GM12878 (cell line): ENCODE measurements around the gene ADGRF4. TPM values are rescaled to one million over a fixed set of nuclear protein-coding genes. Genes with fewer than 3 reads are reported as not detected.

ENCODE experiments used
- ATAC-seq: fragments of 200-7000 bp; cut with Tn5 transposase; 3 replicates; pipeline ENCODE4 v1.9.1; 2020; ENCODE audit warnings: mild to moderate bottlenecking, moderate library complexity
- BruUV-seq: library from RNA; stranded (reverse); fragments of 400-500 nt; replicated peaks from 2 replicates; lab custom pipeline; 2021; lab: Mats Ljungman, UMichigan
- CTCF ChIA-PET: fragments of 300-600 bp; sonication (Branson Sonifier 250); formaldehyde crosslinking; extraction: SDS; loops from one replicate; lab custom pipeline; 2021; ENCODE audit warnings: inconsistent platforms; lab: Yijun Ruan, JAX
- POLR2A ChIA-PET: fragments of 350-600 bp; formaldehyde crosslinking; extraction: SDS; loops from one replicate; lab custom pipeline; 2021; ENCODE audit warnings: inconsistent platforms; lab: Charles Lee
- RAD21 ChIA-PET: fragments of 300-600 bp; sonication (Branson Sonifier 250); formaldehyde crosslinking; loops from one replicate; lab custom pipeline; 2023; ENCODE audit warnings: antibody characterized with exemption; ENCODE audit not compliant: unreplicated experiment; lab: Charles Lee
- SMC1A ChIA-PET: fragments of 300-600 bp; sonication (Branson Sonifier 250); formaldehyde crosslinking; loops from one replicate; lab custom pipeline; 2023; ENCODE audit not compliant: unreplicated experiment, uncharacterized antibody; lab: Charles Lee
- DNase-seq: peaks from one replicate; pipeline ENCODE4 v3.0.0-alpha.2; 2011; ENCODE audit warnings: low read depth, low spot score
- FAIRE-seq: peaks from 3 replicates; lab custom pipeline; 2011; peaks lifted over from hg19 to GRCh38; lab: Jason Lieb, UNC
- H2AFZ ChIP-seq: 2 replicates; pipeline ENCODE4 v1.6.0; 2011; ENCODE audit warnings: low read depth, low read length, control low read depth; ENCODE audit not compliant: control insufficient read depth
- H3K27ac ChIP-seq: 2 replicates; pipeline ENCODE4 v1.5.1; 2011; ENCODE audit warnings: control low read depth; ENCODE audit not compliant: control insufficient read depth, insufficient read depth
- H3K27me3 ChIP-seq, 2 experiments: replicated peaks in 1 of 2; 2 replicates each; pipeline versions ENCODE4 v1.6.0 to v1.6.1; 2011; ENCODE audit warnings: low read length in 1 of 2; ENCODE audit not compliant: control insufficient read depth in 2 of 2, insufficient read depth in 2 of 2
- H3K36me3 ChIP-seq, 2 experiments: 2 replicates each; pipeline ENCODE4 v1.5.1; 2011; ENCODE audit warnings: low read length in 1 of 2; ENCODE audit not compliant: control insufficient read depth in 2 of 2, insufficient read depth in 2 of 2
- H3K4me1 ChIP-seq: 2 replicates; pipeline ENCODE4 v1.6.1; 2011; ENCODE audit warnings: mild to moderate bottlenecking, low read length, moderate library complexity, mixed read lengths; ENCODE audit not compliant: control insufficient read depth, insufficient read depth
- H3K4me2 ChIP-seq: 2 replicates; pipeline ENCODE4 v1.6.0; 2011; ENCODE audit warnings: control low read depth; ENCODE audit not compliant: control insufficient read depth, insufficient read depth
- H3K4me3 ChIP-seq: fragments of 200-600 bp; sonication (generic); 2 replicates; pipeline ENCODE4 v1.5.1; 2016
- H3K79me2 ChIP-seq: 2 replicates; pipeline ENCODE4 v1.6.0; 2011; ENCODE audit warnings: low read length; ENCODE audit not compliant: control insufficient read depth, insufficient read depth
- H3K9ac ChIP-seq: 2 replicates; pipeline ENCODE4 v1.8.0; 2011; ENCODE audit warnings: low read length, control low read depth, mixed read lengths; ENCODE audit not compliant: control insufficient read depth, insufficient read depth
- H3K9me3 ChIP-seq: replicated peaks from 3 replicates; pipeline ENCODE4 v1.5.1; 2011; ENCODE audit warnings: mild to moderate bottlenecking, low read length; ENCODE audit not compliant: control insufficient read depth, insufficient read depth
- H4K20me1 ChIP-seq: 2 replicates; pipeline ENCODE4 v1.6.0; 2011; ENCODE audit not compliant: control insufficient read depth, insufficient read depth
- CBFB ChIP-seq: IDR thresholded peaks from 2 replicates; pipeline ENCODE4 v1.6.1; 2016; ENCODE audit warnings: antibody characterized with exemption, low read depth
- MEF2A ChIP-seq: IDR thresholded peaks from 2 replicates; pipeline ENCODE4 v1.6.1; 2011; ENCODE audit warnings: low read depth, mild to moderate bottlenecking, low read length, moderate library complexity; ENCODE audit not compliant: insufficient read depth
- MYC ChIP-seq: IDR thresholded peaks from 2 replicates; pipeline ENCODE4 v1.6.1; 2011; ENCODE audit warnings: mild to moderate bottlenecking, low read length, moderate library complexity, inconsistent platforms; ENCODE audit not compliant: insufficient read depth, insufficient replicate concordance, insufficient read length, severe bottlenecking
- POU2F2 ChIP-seq: IDR thresholded peaks from 3 replicates; pipeline ENCODE4 v1.6.1; 2011; ENCODE audit warnings: low read depth, mild to moderate bottlenecking, low read length, borderline replicate concordance
- WGBS: methylation state at CpG from one replicate; pipeline ENCODE4 v1.1.6; 2016; ENCODE audit warnings: low lambda C conversion rate; ENCODE audit not compliant: insufficient replicate concordance, insufficient coverage; ENCODE audit errors: missing lambda C conversion rate; 5-methylcytosine and 5-hydroxymethylcytosine counted together
- in situ Hi-C: fragments of 300-500 bp; cut with MboI; formaldehyde crosslinking; loops from 9 replicates; pipeline ENCODE4 v1.14.3; 2018; ENCODE audit warnings: mixed read lengths
- intact Hi-C: fragments of 100-400 bp; cut with micrococcal nuclease; formaldehyde crosslinking; loops from one replicate; pipeline ENCODE4 v1.14.2; 2022; ENCODE audit not compliant: unreplicated experiment
- polyA plus RNA-seq, 11 experiments: library from polyadenylated mRNA; depleted of rRNA in 4 of 11; unstranded in 6 of 11; stranded (reverse) in 5 of 11; fragments of >200 nt; fragmentation: Nextera tagmentation in 4 of 11; fragmentation: Illumina TruSeq in 1 of 11; extraction: Ambion mirVana in 4 of 11; extraction: Trizol in 1 of 11; gene quantifications; 1 replicate in 1 of 11; 2 replicates in 10 of 11; pipeline versions ENCODE4 v1.2.1 to v1.2.3, GENCODE V29; 2011 to 2016; ENCODE audit warnings: inconsistent platforms in 2 of 11, missing spikeins in 2 of 11, low read depth in 1 of 11
- total RNA-seq, 4 experiments: library from RNA; depleted of rRNA in 3 of 4; stranded (reverse); fragments of >200 nt in 3 of 4; fragmentation: Illumina TruSeq in 1 of 4; extraction: Trizol in 1 of 4; gene quantifications; 2 replicates each; pipeline versions ENCODE4 v1.2.1 to v1.2.3, GENCODE V29; 2013 to 2021
- TF ChIP-seq, protein P1 (sequence below): fragments of 450-650 bp; formaldehyde crosslinking; IDR thresholded peaks from 2 replicates; pipeline ENCODE4 v1.4.0; 2022; ENCODE audit warnings: mild to moderate bottlenecking, moderate library complexity
- TF ChIP-seq, protein P2 (sequence below), 3 experiments: IDR thresholded peaks in 2 of 3; conservative IDR thresholded peaks in 1 of 3; 2 replicates each; pipeline ENCODE4 v1.5.1; 2011; ENCODE audit warnings: low read depth in 3 of 3, low read length in 3 of 3, mild to moderate bottlenecking in 3 of 3, control low read depth in 2 of 3, moderate library complexity in 2 of 3, inconsistent platforms in 1 of 3, mixed read lengths in 1 of 3; ENCODE audit not compliant: control insufficient read depth in 2 of 3, insufficient read depth in 1 of 3; ENCODE audit errors: extremely low read depth in 1 of 3

ADGRF4 gene
- total and polyA plus RNA-seq, 10 of the 15 experiments (the other 5 are each of a cell fraction or from before 2014, with no cell fraction given): 0.04 to 0.12 (median 0.06) TPM; not detected in 5

DNA sequence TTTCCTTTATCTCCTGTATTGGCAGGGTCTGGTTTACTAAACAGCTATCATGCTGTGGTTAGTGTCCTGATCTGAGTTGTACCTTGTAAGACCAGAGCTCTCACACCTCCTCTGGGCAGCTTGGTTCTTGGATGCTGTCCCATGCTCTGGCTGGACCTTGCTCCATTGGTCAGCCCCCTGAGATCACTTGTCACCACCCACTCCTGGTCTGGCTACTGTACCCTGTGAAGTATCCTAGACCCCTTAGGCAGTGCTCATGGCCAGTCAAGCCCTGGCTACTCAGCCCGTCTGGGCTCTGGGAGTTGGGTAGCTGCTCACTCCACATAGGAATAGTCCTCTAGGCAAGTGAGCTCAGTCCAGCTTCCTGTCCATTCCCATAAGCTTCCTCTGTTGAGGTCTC, 31.1 kb downstream of the ADGRF4 start:
- ChIA-PET RAD21 (interaction anchor here (1.0 to 1.3 kb wide), 2 partner anchors 13 to 35 kb away, joined by 3 to 4 read pairs; no protein-coding TSS in a partner anchor), CTCF (interaction anchor here (0.6 to 3.8 kb wide), 3 partner anchors 98 to 318 kb away, joined by 3 to 24 read pairs (median 3); no protein-coding TSS in a partner anchor), POLR2A (interaction anchor here (0.6 kb wide), 1 partner anchor 194 kb away, joined by 4 read pairs; no protein-coding TSS in a partner anchor), SMC1A (interaction anchor here (0.6 to 7.1 kb wide), 2 partner anchors 96 to 127 kb away, joined by 3 to 184 read pairs; no protein-coding TSS in a partner anchor)
- DNase-seq (no peak), FAIRE-seq (no peak), ATAC-seq (no peak)
- in situ Hi-C loops (no loop called here), intact Hi-C loops (no loop called here)
- TF ChIP-seq CBFB: no peak
- no peak for TF ChIP-seq POU2F2
- TF ChIP-seq, protein P1, sequence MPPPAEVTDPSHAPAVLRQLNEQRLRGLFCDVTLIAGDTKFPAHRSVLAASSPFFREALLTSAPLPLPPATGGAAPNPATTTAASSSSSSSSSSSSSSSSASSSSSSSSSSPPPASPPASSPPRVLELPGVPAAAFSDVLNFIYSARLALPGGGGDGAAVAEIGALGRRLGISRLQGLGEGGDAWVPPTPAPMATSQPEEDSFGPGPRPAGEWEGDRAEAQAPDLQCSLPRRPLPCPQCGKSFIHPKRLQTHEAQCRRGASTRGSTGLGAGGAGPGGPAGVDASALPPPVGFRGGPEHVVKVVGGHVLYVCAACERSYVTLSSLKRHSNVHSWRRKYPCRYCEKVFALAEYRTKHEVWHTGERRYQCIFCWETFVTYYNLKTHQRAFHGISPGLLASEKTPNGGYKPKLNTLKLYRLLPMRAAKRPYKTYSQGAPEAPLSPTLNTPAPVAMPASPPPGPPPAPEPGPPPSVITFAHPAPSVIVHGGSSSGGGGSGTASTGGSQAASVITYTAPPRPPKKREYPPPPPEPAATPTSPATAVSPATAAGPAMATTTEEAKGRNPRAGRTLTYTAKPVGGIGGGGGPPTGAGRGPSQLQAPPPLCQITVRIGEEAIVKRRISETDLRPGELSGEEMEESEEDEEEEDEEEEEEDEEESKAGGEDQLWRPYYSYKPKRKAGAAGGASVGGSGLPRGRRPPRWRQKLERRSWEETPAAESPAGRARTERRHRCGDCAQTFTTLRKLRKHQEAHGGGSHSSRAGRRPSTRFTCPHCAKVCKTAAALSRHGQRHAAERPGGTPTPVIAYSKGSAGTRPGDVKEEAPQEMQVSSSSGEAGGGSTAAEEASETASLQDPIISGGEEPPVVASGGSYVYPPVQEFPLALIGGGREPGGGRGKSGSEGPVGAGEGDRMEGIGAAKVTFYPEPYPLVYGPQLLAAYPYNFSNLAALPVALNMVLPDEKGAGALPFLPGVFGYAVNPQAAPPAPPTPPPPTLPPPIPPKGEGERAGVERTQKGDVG (CRISPR knock-in tag): no peak
- TF ChIP-seq MEF2A: no peak
- TF ChIP-seq MYC: no peak
- TF ChIP-seq, protein P2, sequence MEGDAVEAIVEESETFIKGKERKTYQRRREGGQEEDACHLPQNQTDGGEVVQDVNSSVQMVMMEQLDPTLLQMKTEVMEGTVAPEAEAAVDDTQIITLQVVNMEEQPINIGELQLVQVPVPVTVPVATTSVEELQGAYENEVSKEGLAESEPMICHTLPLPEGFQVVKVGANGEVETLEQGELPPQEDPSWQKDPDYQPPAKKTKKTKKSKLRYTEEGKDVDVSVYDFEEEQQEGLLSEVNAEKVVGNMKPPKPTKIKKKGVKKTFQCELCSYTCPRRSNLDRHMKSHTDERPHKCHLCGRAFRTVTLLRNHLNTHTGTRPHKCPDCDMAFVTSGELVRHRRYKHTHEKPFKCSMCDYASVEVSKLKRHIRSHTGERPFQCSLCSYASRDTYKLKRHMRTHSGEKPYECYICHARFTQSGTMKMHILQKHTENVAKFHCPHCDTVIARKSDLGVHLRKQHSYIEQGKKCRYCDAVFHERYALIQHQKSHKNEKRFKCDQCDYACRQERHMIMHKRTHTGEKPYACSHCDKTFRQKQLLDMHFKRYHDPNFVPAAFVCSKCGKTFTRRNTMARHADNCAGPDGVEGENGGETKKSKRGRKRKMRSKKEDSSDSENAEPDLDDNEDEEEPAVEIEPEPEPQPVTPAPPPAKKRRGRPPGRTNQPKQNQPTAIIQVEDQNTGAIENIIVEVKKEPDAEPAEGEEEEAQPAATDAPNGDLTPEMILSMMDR (IDR thresholded peaks at IDR 0.05 in 2 of 3, conservative IDR thresholded peaks at IDR 0.05 in 1 of 3; ENCODE audit: control insufficient read depth in 2 of 3, extremely low read depth in 1 of 3, insufficient read depth in 1 of 3, low read depth in 3 of 3, low read length in 3 of 3): no peak
- Histone ChIP-seq H3K79me2 (no peaks in the 10 kb centered on the region), H3K27ac (no peak overlapping the region), H3K9me3 (peaks cover 3% of the 10 kb centered on the region; the same call in 2 of the 3 replicates), H3K27me3 (no peaks in the 10 kb centered on the region), H3K4me1 (no peaks in the 10 kb centered on the region), H3K4me3 (no peak overlapping the region), H4K20me1 (no peaks in the 10 kb centered on the region), H2AFZ (no peak overlapping the region), H3K4me2 (no peak overlapping the region), H3K9ac (no peak overlapping the region), H3K36me3 (no peaks in the 10 kb centered on the region)
- no TSS peak for BruUV-seq
- WGBS: 38% methylated on average over 1 of the region's 1 CpG
